K562 (cell line): Measurements from ENCODE around the gene SSR4. TPM values are rescaled to one million over a fixed set of nuclear protein-coding genes. Genes with fewer than 3 reads are reported as not detected.
A peak's percentile ranks its signal among the peaks of the same experiment; 100 is the strongest.

Experiments used
- CCAR2 ChIP-seq: fragments of 200-400 bp; formaldehyde crosslinking; IDR thresholded peaks from 2 replicates; pipeline ENCODE4 v1.6.1; 2017; ENCODE audit warnings: mild to moderate bottlenecking, low read depth, low read length
- CSDE1 ChIP-seq, 2 experiments: fragments of 450-650 bp; IDR thresholded peaks; 2 replicates each; pipeline ENCODE4 v1.6.1; 2016; ENCODE audit warnings: mild to moderate bottlenecking in 1 of 2
- L3MBTL2 ChIP-seq: fragments of 450-650 bp; IDR thresholded peaks from 2 replicates; pipeline ENCODE4 v1.6.1; 2016; ENCODE audit warnings: mild to moderate bottlenecking, moderate library complexity
- MGA ChIP-seq: fragments of 450-650 bp; IDR thresholded peaks from 2 replicates; pipeline ENCODE4 v1.6.1; 2016; ENCODE audit warnings: mild to moderate bottlenecking, moderate library complexity
- SMC3 ChIP-seq: conservative IDR thresholded peaks from 2 replicates; pipeline ENCODE4 v1.6.1; 2011; ENCODE audit warnings: low read depth, low read length, improper control_type of control experiment; ENCODE audit not compliant: insufficient read depth
- ZNF316 ChIP-seq: fragments of 450-650 bp; IDR thresholded peaks from 2 replicates; pipeline ENCODE4 v1.6.1; 2016
- polyA plus RNA-seq, 8 experiments: library from polyadenylated mRNA; depleted of rRNA in 4 of 8; stranded (reverse) in 5 of 8; unstranded in 3 of 8; fragments of >200 nt; fragmentation: Nextera tagmentation in 2 of 8; fragmentation: Illumina TruSeq in 1 of 8; extraction: Ambion mirVana in 2 of 8; extraction: Trizol in 1 of 8; gene quantifications; 2 replicates each; pipeline versions ENCODE4 v1.2.1 to v1.2.3, GENCODE V29; 2011 to 2014; ENCODE audit warnings: inconsistent platforms in 1 of 8, missing spikeins in 1 of 8
- total RNA-seq, 7 experiments: library from RNA; depleted of rRNA in 6 of 7; stranded (reverse); fragments of >200 nt in 6 of 7; fragmentation: Illumina TruSeq in 2 of 7; extraction: Trizol in 2 of 7; gene quantifications; 2 replicates each; pipeline versions ENCODE4 v1.2.1 to v1.2.3, GENCODE V29; 2011 to 2021; ENCODE audit warnings: low replicate concordance in 1 of 7
- TF ChIP-seq, protein P1 (sequence below), 2 experiments: fragments of 450-650 bp; formaldehyde crosslinking in 1 of 2; IDR thresholded peaks; 2 replicates each; pipeline versions ENCODE4 v1.4.0 to v1.6.1; 2014 to 2020; ENCODE audit warnings: mild to moderate bottlenecking in 2 of 2, borderline replicate concordance in 1 of 2, low read depth in 1 of 2

SSR4 gene
- total and polyA plus RNA-seq, 9 of the 15 experiments (the other 6 are each of a cell fraction or from before 2014, with no cell fraction given) = 146 to 492 (median 272) TPM

GRCh38 chrX:153816831-153817690 lies 22.6 kb downstream of the SSR4 start (continued):
- TF ChIP-seq SMC3 (0 out of 2 replicates have a peak, but pooled peaks have one; percentile 19), CCAR2 (no peak), ZNF316 (peak; percentile 28), CSDE1 (IDR thresholded peaks at IDR 0.05) (no peak), MGA (peak; percentile 54), L3MBTL2 (peak; percentile 50)
- TF ChIP-seq, protein P1, sequence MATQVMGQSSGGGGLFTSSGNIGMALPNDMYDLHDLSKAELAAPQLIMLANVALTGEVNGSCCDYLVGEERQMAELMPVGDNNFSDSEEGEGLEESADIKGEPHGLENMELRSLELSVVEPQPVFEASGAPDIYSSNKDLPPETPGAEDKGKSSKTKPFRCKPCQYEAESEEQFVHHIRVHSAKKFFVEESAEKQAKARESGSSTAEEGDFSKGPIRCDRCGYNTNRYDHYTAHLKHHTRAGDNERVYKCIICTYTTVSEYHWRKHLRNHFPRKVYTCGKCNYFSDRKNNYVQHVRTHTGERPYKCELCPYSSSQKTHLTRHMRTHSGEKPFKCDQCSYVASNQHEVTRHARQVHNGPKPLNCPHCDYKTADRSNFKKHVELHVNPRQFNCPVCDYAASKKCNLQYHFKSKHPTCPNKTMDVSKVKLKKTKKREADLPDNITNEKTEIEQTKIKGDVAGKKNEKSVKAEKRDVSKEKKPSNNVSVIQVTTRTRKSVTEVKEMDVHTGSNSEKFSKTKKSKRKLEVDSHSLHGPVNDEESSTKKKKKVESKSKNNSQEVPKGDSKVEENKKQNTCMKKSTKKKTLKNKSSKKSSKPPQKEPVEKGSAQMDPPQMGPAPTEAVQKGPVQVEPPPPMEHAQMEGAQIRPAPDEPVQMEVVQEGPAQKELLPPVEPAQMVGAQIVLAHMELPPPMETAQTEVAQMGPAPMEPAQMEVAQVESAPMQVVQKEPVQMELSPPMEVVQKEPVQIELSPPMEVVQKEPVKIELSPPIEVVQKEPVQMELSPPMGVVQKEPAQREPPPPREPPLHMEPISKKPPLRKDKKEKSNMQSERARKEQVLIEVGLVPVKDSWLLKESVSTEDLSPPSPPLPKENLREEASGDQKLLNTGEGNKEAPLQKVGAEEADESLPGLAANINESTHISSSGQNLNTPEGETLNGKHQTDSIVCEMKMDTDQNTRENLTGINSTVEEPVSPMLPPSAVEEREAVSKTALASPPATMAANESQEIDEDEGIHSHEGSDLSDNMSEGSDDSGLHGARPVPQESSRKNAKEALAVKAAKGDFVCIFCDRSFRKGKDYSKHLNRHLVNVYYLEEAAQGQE (IDR thresholded peaks at IDR 0.05; ENCODE audit: borderline replicate concordance) = peak; percentile 17; the same call in 1 of the 2 replicates
- TF ChIP-seq, protein P1 (CRISPR knock-in tag; IDR thresholded peaks at IDR 0.05; ENCODE audit: low read depth) = no peak
